GM12865 (cell line): Measurements from ENCODE around the gene PRH1.

Experiments used
- DNase-seq: peaks from one replicate; pipeline ENCODE4 v3.0.0; 2010; ENCODE audit warnings: low read depth
- H3K4me3 ChIP-seq: 2 replicates; pipeline ENCODE4 v1.5.1; 2011; ENCODE audit warnings: mild to moderate bottlenecking, low read depth, low read length, control low read depth
- CTCF ChIP-seq: IDR thresholded peaks from 2 replicates; pipeline ENCODE4 v1.5.1; 2011; ENCODE audit warnings: low read length, control low read depth, low read depth, inconsistent platforms; ENCODE audit not compliant: insufficient read depth; ENCODE audit errors: missing control alignments

The PRH1 gene

GRCh38 chr12:10904686-10905085 is 20.6 kb upstream of the PRH1 start:
- DNase-seq, result no peak
- no peak for TF ChIP-seq CTCF
- H3K4me3 ChIP-seq, result no peak overlapping the region

- no peak for TF ChIP-seq CTCF
- no peak for DNase-seq
- H3K4me3 ChIP-seq, result no peak overlapping the region
Measured at GRCh38 chr12:10901427-10901826, 17.4 kb upstream of the PRH1 start.

- TF ChIP-seq CTCF, result no peak
- no peak overlapping the region for H3K4me3 ChIP-seq
- DNase-seq, result no peak
Measured at GRCh38 chr12:10900972-10901371, 16.9 kb upstream of the PRH1 start.

GRCh38 chr12:10900530-10900929 is 16.5 kb upstream of the PRH1 start:
- no peak for TF ChIP-seq CTCF
- no peak for DNase-seq
- no peak overlapping the region for H3K4me3 ChIP-seq

- TF ChIP-seq CTCF, result no peak
- no peak overlapping the region for H3K4me3 ChIP-seq
- no peak for DNase-seq
Measured at GRCh38 chr12:10896854-10897253, 12.8 kb upstream of the PRH1 start.

- no peak for TF ChIP-seq CTCF
- H3K4me3 ChIP-seq, result no peak overlapping the region
- DNase-seq, result no peak
Measured at GRCh38 chr12:10891937-10892336, 7.9 kb upstream of the PRH1 start.

- no peak overlapping the region for H3K4me3 ChIP-seq
- no peak for DNase-seq
- TF ChIP-seq CTCF, result no peak
Measured at GRCh38 chr12:10889226-10889625, 5.2 kb upstream of the PRH1 start.
